Neuron (in vitro differentiated cells): ENCODE data around the gene PITHD1.
"Not testable (repeated sequence)": the region's sequence is repeated elsewhere in the genome, so short reads cannot be mapped to it uniquely, and the experiment has no call there.

Source experiments
- H2AFZ ChIP-seq: one replicate; pipeline ENCODE4 v1.6.1; 2013; ENCODE audit warnings: low read depth, mild to moderate bottlenecking, inconsistent platforms, low read length, moderate library complexity
- H3K27me3 ChIP-seq: one replicate; pipeline ENCODE4 v1.6.1; 2013; ENCODE audit warnings: low read length; ENCODE audit not compliant: insufficient read depth
- H3K36me3 ChIP-seq: one replicate; pipeline ENCODE4 v1.6.1; 2013; ENCODE audit warnings: low read length; ENCODE audit not compliant: insufficient read depth
- H3K4me1 ChIP-seq: one replicate; pipeline ENCODE4 v1.6.1; 2013; ENCODE audit warnings: low read length; ENCODE audit not compliant: insufficient read depth
- H3K4me3 ChIP-seq: 2 replicates; pipeline ENCODE4 v1.5.1; 2013; ENCODE audit warnings: mild to moderate bottlenecking, low read length, moderate library complexity
- H3K9me3 ChIP-seq: one replicate; pipeline ENCODE4 v1.6.1; 2013; ENCODE audit warnings: low read length

Gene PITHD1

DNA sequence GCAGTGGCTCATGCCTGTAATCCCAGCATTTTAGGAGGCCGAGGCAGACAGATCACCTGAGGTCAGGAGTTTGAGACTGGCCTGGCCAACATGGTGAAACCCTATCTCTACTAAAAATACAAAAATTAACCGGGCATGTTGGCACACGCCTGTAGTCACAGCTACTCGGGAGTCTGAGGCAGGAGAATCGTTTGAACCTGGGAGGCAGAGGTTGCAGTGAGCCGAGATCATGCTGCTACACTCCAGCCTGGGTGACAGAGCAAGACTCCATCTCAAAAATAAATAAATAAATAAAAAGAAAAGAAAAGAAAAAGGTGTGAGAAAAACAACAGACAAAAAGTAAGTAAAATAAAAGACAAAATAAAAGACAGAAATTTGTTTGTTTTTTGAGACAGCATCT, 55.9 kb downstream of the PITHD1 start:
- H3K9me3 ChIP-seq, H3K4me3 ChIP-seq, H3K36me3 ChIP-seq, H2AFZ ChIP-seq, H3K4me1 ChIP-seq: not testable (repeated sequence)
- peaks cover 12% of the 10 kb centered on the region for H3K27me3 ChIP-seq

DNA sequence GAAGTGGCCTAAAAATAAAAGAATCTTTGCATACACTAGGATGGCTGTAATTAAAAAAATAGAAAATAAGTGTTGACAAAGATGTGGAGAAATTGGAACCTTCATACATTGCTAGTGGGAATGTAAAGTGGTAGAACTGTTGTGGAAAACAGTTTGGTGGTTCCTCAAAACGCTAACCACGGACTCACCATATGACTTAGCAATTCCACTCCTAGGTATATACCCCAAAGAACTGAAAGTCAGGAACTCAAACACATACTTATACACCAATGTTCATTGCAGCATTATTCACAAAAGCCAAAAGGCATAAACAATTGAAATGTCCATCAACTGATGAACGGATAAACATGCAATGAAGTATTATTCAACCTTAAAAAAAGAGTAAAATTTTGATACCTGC, 57.8 kb downstream of the PITHD1 start:
- H3K4me3 ChIP-seq: no peak overlapping the region

More for the DNA sequence above, 57.8 kb downstream of the PITHD1 start:
- peaks cover 7% of the 10 kb centered on the region for H3K4me1 ChIP-seq
- H3K36me3 ChIP-seq: no peaks in the 10 kb centered on the region
- H3K27me3 ChIP-seq: peaks cover 12% of the 10 kb centered on the region
- no peaks in the 10 kb centered on the region for H3K9me3 ChIP-seq
- no peak overlapping the region for H2AFZ ChIP-seq
